Measurements from ENCODE around the gene RAB44.
"Not testable (repeated sequence)": the region's sequence is repeated elsewhere in the genome, so short reads cannot be mapped to it uniquely, and the experiment has no call there.

RAB44 gene

DNA sequence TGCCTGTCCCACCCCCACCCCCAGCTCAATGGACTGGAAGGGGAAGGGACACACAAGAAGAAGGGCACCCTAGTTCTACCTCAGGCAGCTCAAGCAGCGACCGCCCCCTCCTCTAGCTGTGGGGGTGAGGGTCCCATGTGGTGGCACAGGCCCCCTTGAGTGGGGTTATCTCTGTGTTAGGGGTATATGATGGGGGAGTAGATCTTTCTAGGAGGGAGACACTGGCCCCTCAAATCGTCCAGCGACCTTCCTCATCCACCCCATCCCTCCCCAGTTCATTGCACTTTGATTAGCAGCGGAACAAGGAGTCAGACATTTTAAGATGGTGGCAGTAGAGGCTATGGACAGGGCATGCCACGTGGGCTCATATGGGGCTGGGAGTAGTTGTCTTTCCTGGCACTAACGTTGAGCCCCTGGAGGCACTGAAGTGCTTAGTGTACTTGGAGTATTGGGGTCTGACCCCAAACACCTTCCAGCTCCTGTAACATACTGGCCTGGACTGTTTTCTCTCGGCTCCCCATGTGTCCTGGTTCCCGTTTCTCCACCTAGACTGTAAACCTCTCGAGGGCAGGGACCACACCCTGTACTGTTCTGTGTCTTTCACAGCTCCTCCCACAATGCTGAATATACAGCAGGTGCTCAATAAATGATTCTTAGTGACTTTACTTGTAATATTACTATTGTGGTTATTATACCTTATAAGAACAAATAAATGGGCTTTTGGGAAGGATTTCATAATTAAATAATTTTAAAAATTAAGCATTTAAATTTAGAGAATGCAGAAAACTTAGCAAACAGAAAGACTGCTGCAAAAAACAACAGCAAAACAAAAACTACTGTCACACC, 10.7 kb upstream of the RAB44 start:
- DNase-seq: no peak

DNA sequence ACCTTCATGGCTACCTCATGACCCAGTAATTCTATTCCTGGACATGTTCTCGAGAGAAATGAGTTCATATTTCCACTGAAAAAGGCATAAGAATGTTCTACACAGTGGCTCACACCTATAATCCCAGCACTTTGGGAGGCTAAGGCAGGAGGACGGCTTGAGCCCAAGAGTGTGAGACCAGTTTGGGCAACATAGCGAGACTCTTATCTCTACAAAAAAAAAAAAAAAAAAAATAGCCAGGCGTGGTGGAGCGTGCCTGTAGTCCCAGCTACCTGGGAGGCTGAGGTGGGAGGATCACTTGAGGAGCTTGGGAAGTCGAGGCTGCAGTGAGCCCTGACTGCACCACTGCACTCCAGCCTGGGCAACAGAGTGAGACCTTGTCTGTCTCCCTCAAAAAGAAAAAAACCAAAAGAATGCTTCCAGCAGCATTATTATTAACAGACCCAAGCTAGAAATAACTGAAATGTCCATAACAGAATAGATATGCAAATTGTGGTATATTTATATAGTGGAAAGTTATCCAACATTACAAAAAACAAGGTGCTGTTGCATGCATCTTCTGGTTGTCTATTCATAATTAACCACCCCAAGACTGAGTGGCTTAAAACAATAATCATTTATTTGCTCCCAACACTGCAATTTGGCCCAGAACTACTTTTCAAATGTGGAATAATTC, 9.4 kb upstream of the RAB44 start:
- DNase-seq: no peak

DNA sequence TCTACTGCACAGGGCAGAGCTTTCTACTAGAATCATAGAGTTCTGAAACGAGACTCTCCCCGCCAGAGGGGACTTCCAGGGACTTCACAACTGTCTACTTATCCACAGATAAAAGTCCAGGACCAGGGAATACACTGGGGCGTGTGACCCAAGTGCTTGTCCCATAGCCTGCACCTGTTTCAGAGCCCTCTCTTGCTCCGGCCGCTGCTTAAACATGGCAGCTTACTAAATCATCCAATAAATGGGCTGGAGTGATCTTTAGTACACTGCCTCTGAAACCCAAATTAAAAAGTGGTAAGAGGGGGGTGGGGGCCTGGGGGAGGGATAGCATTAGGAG, 8.9 kb upstream of the RAB44 start:
- DNase-seq: no peak

DNA sequence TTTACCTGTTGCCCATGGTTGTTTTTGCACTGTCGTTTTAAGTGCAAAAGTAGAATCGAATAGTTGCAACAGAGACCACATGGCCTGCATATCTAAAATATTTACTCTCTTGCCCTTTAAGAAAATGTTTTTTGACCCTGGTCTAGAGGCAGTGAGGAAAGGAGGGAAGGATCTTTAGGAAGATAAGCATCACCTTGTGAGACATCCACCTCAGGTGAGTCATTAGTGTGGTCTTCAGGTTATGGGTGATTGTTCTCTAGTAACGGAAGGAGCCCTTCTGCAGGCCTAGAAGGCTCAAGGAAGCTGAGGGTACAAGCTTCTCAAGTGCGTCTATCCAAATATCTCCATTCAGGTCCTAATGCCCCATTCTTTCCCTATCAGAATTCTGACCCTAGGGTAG, 6.6 kb upstream of the RAB44 start:
- DNase-seq: no peak

DNA sequence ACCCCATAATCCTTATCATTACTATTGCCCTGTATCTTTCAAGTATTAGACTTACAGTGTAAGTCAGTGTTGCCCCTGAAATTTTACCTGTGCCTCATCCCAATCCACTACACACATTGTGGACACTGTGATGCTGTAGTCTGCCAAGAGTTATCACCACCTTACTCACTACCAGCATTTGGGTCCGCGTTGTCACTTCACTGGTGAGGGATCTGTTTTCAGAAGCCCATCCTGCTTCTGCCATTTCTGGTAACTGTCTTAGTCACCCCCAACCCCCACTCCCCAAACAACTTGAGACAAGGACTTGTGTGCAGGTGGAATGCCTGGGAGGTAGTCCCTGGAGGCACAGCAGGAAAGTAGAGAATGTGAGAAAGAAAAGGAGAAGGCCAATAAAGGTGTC, 6.0 kb upstream of the RAB44 start:
- no peak for DNase-seq

DNA sequence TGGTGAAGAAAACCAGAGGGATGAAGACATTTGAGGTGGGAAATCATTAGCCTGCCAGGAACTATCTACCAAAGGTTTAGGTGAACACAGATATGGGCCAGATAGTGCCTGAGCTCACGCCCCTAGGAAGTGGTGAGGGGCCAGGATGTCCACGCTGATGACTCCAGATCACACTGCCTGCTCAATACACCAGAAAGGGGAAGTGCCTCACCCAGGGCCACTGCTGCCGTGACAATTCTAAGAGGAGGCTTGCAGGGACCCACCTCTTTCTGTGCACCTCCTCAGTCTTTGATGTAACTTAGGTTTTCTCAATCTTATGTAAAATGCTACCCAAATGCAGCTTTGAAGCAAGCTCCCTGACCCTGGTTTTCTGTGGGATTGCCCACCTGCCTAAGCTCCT, 5.4 kb upstream of the RAB44 start:
- no peak for DNase-seq

DNA sequence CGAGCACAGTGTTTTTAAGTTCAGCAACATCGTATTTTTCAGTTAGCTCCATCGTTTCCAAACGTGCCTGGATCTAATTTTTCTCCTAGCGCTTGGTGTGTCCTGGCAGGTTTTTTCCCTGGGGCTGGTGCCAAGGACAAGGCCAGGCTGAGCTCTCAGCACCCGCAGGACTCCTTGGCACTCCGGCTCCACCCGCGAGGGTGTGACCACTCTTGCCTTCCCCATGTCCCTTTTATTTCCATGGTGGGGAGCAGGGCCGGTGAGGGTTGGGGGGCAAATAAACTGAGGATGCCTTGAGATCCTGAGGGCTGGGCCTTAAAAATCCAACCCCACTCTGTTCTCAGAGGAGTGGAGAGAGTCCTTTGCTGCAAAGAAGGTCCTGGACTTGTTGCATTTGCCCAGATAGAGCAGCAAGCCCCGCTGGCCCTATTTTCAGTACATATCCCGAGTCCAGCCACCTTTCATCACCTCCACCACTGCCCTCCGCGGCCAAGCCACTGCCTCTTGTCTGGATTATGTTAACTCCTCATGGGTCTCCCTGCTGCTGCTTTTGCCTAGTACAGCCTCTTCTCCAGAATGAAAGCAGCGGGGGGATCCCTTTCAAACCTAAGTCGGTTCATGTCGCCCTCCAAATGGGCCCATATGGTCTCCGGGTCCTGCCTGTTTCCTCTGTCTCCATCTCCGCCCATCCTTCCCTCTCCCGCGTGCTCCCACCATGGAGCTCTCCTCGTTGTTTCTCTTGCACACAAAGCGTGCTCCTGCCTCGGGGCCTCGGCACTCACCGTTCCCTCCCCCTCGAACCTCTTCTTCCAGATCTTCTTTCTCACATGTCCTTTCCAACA, 4.5 kb upstream of the RAB44 start:
- DNase-seq: no peak

DNA sequence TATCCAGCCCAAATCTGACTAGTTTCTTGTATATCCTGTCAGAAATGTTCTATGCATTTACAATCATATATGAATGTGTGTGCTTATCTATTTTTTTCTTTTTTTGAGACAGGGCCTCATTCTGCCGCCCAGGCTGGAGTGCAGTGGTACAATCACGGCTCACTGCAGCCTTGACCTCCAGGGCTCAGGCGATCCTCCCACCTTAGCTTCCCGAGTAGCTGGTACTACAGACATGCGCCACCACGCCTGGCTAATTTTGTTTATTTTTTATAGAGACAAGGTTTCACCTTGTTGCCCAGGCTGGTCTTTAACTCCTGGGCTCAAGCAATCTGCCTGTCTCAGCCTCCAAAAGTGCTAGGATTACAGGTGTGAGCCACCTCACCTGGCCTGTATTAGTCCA, 3.0 kb upstream of the RAB44 start:
- no peak for DNase-seq

DNA sequence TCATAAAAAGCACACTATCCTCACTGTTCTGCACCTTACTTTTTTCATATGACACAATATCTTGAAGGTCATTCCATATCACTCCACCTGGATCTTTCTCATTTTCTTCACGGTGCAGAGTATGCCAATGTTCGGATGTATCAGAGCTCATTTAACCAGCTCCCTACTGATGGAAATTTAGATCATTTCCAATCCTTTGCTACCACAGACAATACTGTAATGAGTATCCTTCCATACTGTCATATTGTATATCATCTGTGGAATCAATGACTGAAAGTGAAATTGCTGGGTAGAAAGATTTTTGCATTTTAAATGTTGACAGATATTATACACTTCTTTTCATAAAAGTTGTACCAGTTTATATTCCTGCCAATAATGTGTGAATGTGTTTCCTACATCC, 2.2 kb upstream of the RAB44 start:
- no peak for DNase-seq

DNA sequence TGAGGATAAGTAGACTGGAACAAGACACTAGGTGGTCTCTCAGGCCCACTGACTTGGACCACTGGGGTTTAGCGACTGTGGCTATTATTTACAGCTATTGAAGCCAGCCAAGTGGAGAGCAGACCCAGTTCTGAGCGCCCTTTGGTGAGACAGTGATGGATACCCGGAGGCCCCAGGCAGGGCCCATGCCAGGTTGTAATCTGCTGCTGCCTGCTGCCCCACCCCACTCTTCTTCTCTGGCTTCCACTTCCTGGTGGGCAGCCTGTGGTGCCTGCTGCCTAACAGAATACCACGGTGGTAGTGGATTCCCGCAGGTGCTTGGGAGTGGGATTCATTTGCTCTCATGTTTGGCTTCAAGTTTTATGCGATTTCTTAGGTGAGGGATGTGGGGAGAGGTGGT, 570 bp downstream of the RAB44 start:
- DNase-seq: no peak

DNA sequence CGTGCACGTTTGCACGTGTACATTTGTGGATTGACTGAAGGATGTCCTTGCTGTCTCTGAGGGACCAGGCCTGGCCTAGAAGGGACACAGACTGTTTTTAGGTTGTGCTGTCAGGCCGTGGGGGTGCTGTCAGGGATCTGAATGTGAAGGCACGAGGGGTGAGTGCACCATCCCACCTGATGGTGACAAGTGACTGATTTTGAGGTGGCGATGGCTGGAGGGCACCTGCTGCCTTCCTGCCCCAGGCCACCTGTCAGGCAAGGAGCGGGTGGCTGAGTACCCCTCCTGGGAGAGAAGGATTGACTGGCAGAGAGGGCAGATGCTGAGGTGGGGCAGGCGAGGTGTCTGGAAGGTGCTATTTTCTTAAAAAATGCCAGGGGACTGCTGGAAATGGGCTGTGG, 1.2 kb downstream of the RAB44 start:
- no peak for DNase-seq

DNA sequence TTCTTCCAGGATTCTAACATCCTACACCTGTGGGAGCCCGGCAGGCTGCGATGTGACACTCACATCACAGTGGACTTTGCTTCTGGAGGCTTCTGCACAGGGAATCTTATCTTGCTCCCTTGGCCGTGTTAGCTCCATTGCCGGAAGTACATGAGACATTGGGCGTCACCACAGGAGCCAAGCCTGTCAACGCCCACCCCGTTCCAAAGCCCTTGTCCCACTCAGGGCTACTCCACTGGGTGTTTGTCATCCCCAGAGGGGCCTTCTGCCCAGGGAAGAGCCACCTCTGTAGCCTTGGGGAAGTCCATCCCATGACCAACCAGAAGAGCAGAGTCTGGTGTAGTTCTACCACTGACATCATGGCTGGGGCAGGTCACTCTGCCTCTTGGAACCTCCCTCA, 1.7 kb downstream of the RAB44 start:
- DNase-seq: no peak

DNA sequence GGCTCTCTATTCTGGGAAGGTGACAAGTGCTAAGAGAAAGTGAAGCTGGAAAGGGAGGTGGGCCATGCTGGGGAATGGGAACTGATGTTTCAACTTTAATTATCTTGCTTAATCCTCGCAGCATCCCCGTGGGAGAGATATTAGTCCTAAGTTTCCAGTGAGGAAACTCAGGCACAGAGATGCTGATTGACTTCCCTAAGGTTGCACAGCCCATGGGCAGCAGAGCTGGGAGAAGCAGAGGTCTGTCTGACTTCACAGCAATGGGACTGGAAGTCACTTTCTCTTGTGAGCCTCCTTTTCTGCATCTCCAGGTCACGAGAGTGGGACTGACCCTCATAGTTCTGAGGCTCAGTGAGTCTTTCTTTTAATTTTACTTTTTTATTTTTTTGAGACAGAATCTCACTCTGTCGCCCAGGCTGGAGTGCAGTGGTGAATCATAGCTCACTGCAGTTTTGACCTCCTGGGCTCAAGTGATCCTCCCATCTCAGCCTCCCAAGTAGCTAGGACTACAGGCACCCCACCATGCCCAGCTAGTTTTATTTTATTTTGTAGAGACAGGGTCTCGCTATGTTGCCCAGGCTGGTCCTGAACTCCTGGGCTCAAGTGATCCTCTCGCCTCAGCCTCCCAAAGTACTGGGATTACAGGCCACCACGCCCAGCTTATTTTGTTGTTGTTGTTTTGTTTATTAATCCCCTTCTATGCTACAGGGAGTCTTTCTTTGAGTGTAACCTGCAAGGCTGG, 2.6 kb downstream of the RAB44 start:
- no peak for DNase-seq

DNA sequence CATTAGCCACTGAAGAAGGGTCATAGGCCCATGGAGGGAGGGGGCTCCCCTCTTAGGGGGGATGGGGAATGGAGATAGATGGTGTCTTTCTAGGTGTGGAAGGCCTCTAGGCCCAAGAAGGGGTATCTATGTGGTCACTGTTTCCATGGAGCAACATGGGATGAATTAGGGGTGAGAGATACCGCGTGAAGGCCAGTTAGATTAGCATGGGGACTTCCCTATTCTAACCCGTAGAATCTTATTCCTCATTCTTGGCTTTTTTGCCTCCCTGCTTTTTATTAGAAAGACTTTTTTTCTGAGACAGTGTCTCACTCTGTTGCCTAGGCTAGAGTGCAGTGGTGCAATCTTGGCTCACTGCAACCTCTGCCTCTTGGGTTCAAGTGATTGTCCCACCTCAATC, 3.2 kb downstream of the RAB44 start:
- DNase-seq: no peak

DNA sequence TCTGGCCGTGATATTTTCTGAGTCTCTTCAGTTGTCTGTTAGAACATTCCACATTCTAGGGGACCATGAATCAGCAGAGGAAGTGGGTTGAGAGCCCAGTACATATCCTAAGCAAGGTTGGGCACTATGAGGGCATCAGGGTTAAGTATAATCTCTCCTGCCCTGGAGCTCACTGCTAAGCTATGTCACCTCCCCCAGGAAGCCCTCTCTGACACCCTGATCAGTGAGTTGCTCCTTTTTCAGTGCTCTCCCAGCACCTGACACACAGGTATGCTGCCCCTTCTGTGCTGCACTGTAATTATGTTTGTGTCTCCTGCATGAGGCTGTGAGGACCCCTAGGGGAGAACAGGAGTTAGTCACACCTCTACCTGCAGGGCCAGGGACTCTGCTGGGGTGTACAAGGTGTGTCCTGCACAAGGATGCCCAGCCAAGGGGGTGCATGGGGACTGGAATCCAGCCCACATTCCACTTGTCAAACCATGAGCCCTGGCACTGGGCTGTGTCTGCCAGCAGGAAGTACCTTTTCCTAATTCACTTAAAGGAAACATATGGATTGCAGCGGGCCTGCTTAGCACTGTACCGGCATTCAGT, 3.9 kb downstream of the RAB44 start:
- no peak for DNase-seq

DNA sequence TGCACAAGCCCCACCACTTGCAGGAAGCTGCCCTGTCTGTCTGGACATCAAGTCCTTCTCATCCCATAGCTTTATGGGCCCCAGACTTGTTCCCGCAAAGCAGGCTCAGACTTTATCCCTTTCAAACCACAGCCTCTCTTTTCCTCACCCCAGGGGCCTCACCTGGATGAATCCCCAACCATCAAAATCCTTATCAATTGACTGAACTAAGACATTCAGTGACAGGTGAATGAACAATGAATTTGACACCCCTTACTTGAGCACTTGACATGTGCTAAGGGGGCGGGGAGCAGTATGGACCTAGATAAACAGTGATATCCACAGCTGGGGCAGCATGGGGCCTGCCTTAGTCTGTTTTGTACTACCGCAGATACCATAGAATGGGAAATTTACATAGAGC, 5.0 kb downstream of the RAB44 start:
- no peak for DNase-seq

DNA sequence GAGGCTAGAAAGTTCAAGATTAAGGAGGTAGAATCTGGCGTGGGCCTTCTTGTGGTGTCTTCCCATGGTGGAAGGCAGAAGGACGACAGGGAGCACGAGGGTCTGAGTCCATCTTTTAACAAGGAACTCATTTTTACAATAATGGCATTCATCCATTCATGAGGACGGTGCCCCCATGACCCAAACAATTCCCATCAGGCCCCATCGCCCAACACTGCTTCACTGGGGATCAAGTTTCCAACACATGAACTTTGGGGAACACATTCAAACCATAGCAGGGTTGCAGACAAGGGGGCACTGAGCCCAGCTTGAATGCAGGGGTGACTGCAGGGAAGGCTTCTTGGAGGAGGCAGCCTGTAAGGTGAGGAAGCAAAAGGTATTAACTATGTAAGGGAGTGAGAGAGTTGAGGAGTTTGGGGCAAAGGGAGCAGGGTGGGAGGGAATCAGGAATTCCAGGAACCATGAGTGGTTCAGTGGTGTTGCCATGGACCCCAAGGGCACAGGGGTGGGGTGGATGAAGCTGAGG, 5.5 kb downstream of the RAB44 start:
- no peak for DNase-seq

DNA sequence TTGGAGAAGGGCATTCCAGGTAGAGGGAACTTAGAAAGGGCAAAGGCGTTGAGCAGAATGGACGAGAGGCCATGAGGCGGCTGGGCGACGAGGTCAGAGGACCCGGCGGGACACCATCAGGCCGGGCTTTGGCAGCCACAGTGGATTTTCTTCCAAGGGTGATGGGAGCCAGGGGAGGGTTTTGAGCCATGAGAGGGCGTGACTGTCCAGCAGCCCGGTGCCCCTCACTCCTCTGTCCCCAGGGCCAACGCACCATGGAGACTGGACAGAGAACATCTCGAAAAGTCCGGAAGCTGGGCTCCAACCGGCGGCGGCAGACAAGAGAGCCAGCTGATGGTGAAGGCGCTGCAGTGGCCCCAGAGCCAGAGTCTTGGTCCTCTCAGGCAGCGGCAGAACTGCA, 6.4 kb downstream of the RAB44 start:
- DNase-seq: no peak

DNA sequence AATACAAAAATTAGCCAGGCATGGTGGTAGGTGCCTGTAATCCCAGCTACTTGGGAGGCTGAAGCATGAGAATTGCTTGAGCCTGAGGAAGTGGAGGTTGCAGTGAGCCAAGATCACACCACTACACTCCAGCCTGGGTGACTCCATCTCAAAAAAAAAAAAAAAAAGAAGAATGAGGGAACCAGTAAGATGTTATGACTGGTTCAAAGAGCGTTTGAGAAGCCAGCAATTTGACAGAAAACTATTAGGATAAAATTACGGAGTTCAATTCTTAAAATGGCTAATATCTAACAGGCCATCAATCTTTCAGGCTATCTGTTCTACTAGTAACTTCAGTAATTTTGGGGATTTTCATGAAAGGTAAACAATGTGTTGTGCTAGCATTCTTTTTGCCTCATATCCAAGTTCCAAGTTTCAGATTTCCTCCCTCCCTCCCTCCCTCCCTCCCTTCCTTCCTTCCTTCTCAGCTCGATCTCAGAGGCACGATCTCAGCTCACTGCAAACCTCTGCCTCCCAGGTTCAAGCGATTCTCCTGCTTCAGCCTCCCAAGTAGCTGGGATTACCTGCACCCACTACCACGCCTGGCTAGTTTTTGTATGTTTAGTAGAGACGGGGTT, 7.4 kb downstream of the RAB44 start:
- not testable (repeated sequence) for DNase-seq

DNA sequence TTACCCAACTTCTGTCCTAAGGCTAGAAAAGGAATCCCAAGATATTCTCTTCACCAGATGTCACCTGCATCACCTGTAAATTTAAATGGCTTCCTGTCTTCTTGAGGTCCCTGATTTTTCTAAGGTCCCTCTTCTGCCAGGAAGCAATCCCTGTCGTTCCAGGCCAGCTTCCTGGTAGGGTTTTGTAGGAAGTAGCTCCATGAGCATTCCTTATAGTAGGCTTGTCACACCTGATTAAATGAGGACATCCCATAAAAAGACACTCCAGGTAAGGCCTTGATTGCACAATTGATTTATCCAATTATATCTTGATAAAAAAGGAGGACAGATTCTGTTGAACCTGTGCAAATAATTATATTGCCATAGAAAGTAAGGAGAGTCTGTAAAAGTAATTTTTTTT, 8.7 kb downstream of the RAB44 start:
- DNase-seq: no peak

DNA sequence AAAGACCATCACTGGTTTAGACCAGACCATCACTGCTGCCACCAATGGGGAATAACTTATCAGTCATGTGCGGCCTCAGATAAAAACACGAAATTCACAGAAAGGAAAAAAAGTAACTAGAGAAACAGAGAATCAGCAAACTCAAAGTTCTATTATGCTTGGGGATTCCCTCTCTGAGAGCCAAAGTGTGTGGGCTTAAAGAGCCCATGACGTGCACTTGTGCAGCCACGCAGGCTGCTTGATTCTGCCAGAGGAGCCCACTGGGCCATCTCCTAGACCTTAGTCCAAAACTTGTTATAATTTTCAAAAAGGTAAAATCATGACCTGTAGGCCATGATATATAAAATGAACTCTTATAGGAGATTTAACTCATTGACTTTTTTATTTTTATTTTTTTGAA, 15.2 kb downstream of the RAB44 start:
- no peak for DNase-seq

DNA sequence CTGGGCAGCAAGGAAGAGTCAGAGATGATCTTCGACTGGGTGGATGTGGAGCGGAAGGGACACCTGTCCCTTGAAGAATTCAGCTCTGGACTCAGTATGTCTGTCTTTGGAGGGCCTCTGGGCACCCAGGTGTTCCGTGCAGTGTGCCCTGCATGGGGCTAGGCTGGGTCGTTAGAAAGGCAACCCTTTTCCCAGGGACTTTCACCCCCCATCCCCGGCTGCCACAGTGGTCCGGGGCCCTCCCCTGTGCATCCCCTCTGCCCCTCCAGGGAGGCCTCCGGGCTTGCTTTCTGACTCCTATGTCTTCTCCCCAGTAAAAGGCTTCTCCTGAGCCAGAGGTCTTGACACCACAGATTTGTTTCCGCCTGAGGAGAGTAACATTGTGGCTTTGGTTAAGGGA, 16.2 kb downstream of the RAB44 start:
- DNase-seq: no peak

Data from stimulated activated CD4-positive, alpha-beta T cell treated with anti-CD3 and anti-CD28 coated beads, Interleukin-2, amount 100 ng/mL, for 48 hours (primary cell).